Neural progenitor cell (in vitro differentiated cells): ENCODE results near the gene ADRB1.

Experiments
- EZH2 ChIP-seq: fragments of 200-600 bp; sonication (generic); IDR thresholded peaks from 2 replicates; pipeline ENCODE4 v1.6.1; 2017; ENCODE audit warnings: antibody characterized with exemption, mild to moderate bottlenecking, moderate library complexity
- EZH2phosphoT487 ChIP-seq: fragments of 200-600 bp; sonication (generic); IDR thresholded peaks from 2 replicates; pipeline ENCODE4 v1.6.1; 2017; ENCODE audit warnings: antibody characterized with exemption
- TF ChIP-seq, protein P1 (sequence below): fragments of 200-600 bp; sonication (generic); IDR thresholded peaks from 2 replicates; pipeline ENCODE4 v1.5.1; 2017; ENCODE audit warnings: antibody characterized with exemption, mild to moderate bottlenecking

DNA sequence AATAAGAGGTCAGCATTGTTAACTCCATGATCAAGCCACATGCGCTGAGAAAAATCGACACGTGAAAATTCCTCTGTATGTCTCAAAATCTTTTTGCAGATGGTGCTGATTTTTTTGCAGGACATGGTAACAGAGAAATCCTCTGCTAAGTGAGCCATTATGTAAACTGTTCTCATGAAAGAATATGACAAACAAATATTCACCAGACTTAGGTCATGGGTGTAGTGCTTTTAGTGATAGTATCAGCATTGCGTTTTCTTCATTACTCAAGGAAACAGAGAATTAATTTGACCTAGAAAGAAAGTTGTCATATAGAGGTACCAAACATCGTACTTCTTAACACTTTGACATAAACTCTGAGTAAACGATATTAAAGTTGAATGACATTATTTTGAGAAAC is 34.7 kb downstream of the ADRB1 start:
- TF ChIP-seq, protein P1, sequence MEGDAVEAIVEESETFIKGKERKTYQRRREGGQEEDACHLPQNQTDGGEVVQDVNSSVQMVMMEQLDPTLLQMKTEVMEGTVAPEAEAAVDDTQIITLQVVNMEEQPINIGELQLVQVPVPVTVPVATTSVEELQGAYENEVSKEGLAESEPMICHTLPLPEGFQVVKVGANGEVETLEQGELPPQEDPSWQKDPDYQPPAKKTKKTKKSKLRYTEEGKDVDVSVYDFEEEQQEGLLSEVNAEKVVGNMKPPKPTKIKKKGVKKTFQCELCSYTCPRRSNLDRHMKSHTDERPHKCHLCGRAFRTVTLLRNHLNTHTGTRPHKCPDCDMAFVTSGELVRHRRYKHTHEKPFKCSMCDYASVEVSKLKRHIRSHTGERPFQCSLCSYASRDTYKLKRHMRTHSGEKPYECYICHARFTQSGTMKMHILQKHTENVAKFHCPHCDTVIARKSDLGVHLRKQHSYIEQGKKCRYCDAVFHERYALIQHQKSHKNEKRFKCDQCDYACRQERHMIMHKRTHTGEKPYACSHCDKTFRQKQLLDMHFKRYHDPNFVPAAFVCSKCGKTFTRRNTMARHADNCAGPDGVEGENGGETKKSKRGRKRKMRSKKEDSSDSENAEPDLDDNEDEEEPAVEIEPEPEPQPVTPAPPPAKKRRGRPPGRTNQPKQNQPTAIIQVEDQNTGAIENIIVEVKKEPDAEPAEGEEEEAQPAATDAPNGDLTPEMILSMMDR = no peak
- TF ChIP-seq EZH2 = no peak
- no peak for TF ChIP-seq EZH2phosphoT487
